Activated CD4-positive, alpha-beta T cell treated with anti-CD3 and anti-CD28 coated beads for 36 hours (primary cell): ENCODE results near the gene LRP1-AS. TPM values are rescaled to one million over a fixed set of nuclear protein-coding genes. Genes with fewer than 3 reads are reported as not detected.
A peak's percentile ranks its signal among the peaks of the same experiment; 100 is the strongest.

Experiments used
- ATAC-seq: fragments of 200-7000 bp; cut with Tn5 transposase; one replicate; pipeline ENCODE4 v1.10.0; 2021; ENCODE audit warnings: mild to moderate bottlenecking, moderate library complexity
- CTCF ChIA-PET: fragments of 350-600 bp; sonication (Branson Sonifier 250); formaldehyde crosslinking; loops from one replicate; lab custom pipeline; 2021; ENCODE audit warnings: antibody characterized with exemption; lab: Charles Lee
- POLR2A ChIA-PET: fragments of 350-600 bp; sonication (Branson Sonifier 250); formaldehyde crosslinking; loops from one replicate; lab custom pipeline; 2021; ENCODE audit warnings: antibody characterized with exemption, inconsistent platforms; lab: Charles Lee
- DNase-seq: peaks from one replicate; pipeline ENCODE4 v3.0.0-alpha.2; 2020
- H3K27ac Mint-ChIP-seq: one replicate; pipeline ENCODE4 v1.8.0; 2021; ENCODE audit warnings: mixed read lengths
- H3K27me3 Mint-ChIP-seq: one replicate; pipeline ENCODE4 v1.8.0; 2021; ENCODE audit warnings: mixed read lengths
- H3K36me3 Mint-ChIP-seq: one replicate; pipeline ENCODE4 v1.8.0; 2021; ENCODE audit warnings: low read depth, mixed read lengths
- H3K4me1 Mint-ChIP-seq: one replicate; pipeline ENCODE4 v1.8.0; 2021; ENCODE audit warnings: mixed read lengths
- H3K4me3 Mint-ChIP-seq: one replicate; pipeline ENCODE4 v1.8.0; 2021; ENCODE audit warnings: mild to moderate bottlenecking, moderate library complexity, mixed read lengths
- H3K9me3 Mint-ChIP-seq: one replicate; pipeline ENCODE4 v1.8.0; 2021; ENCODE audit warnings: low read depth, mixed read lengths
- intact Hi-C, 2 experiments: fragments of 100-400 bp; cut with DNase I in 1 of 2; cut with micrococcal nuclease in 1 of 2; formaldehyde crosslinking; loops; one replicate each; pipeline versions ENCODE4 v1.14.2 to v1.15.1; 2022 to 2024; cut with DNase I, micrococcal nuclease
- total RNA-seq, 2 experiments: library from RNA; stranded (reverse); gene quantifications; one replicate each; pipeline ENCODE4 v1.2.3, GENCODE V29; 2021

Gene LRP1-AS
- total RNA-seq, 2 experiments from 2014 or later = not detected

GRCh38 chr12:57138526-57139272, 8.7 kb downstream of the LRP1-AS start:
- no peaks in the 10 kb centered on the region for H3K36me3 Mint-ChIP-seq
- no peaks in the 10 kb centered on the region for H3K27me3 Mint-ChIP-seq
- H3K4me1 Mint-ChIP-seq = no peaks in the 10 kb centered on the region
- H3K9me3 Mint-ChIP-seq = no peaks in the 10 kb centered on the region
- CTCF ChIA-PET = no interaction called here
- DNase-seq (no peak), ATAC-seq (no peak)
- no peak overlapping the region for H3K4me3 Mint-ChIP-seq
- POLR2A ChIA-PET = no interaction called here
- intact Hi-C loops = no loop called here
- no peak overlapping the region for H3K27ac Mint-ChIP-seq

GRCh38 chr12:57135527-57136326, 11.7 kb downstream of the LRP1-AS start:
- no peak overlapping the region for H3K4me3 Mint-ChIP-seq
- ATAC-seq (no peak), DNase-seq (no peak)
- ChIA-PET CTCF (interaction anchor here (0.9 kb wide), 1 partner anchor 40 kb away, joined by 3 read pairs; no protein-coding TSS in a partner anchor), POLR2A (no interaction called here)
- H3K27me3 Mint-ChIP-seq = no peaks in the 10 kb centered on the region
- H3K4me1 Mint-ChIP-seq = peaks cover 3% of the 10 kb centered on the region
- H3K27ac Mint-ChIP-seq = no peak overlapping the region
- intact Hi-C loops = no loop called here
- H3K36me3 Mint-ChIP-seq = no peaks in the 10 kb centered on the region
- no peaks in the 10 kb centered on the region for H3K9me3 Mint-ChIP-seq

- Mint-ChIP-seq H3K9me3 (no peaks in the 10 kb centered on the region), H3K36me3 (no peaks in the 10 kb centered on the region), H3K4me3 (no peak overlapping the region), H3K27me3 (no peaks in the 10 kb centered on the region), H3K4me1 (peaks cover 9% of the 10 kb centered on the region), H3K27ac (no peak overlapping the region)
- ATAC-seq (no peak), DNase-seq (no peak)
- intact Hi-C loops = no loop called here
- POLR2A ChIA-PET = no interaction called here
- CTCF ChIA-PET = interaction anchor here (0.7 kb wide), 1 partner anchor 51 kb away, joined by 3 read pairs; no protein-coding TSS in a partner anchor
These were observed 12.5 kb downstream of the LRP1-AS start for GRCh38 chr12:57134949-57135348.

GRCh38 chr12:57133916-57134315, 13.5 kb downstream of the LRP1-AS start:
- ChIA-PET POLR2A (no interaction called here), CTCF (interaction anchor here (0.5 to 1.3 kb wide), 3 partner anchors 48 to 111 kb away, joined by 3 to 4 read pairs (median 4); no protein-coding TSS in a partner anchor)
- Mint-ChIP-seq H3K4me3 (no peak overlapping the region), H3K27ac (no peak overlapping the region), H3K36me3 (no peaks in the 10 kb centered on the region), H3K27me3 (no peaks in the 10 kb centered on the region), H3K4me1 (peaks cover 14% of the 10 kb centered on the region), H3K9me3 (no peaks in the 10 kb centered on the region)
- DNase-seq (no peak), ATAC-seq (no peak)
- intact Hi-C loops = no loop called here

- ATAC-seq = no peak
- Mint-ChIP-seq H3K4me3 (no peak overlapping the region), H3K36me3 (no peaks in the 10 kb centered on the region), H3K4me1 (peaks cover 15% of the 10 kb centered on the region), H3K9me3 (no peaks in the 10 kb centered on the region), H3K27me3 (no peaks in the 10 kb centered on the region), H3K27ac (no peak overlapping the region)
- intact Hi-C loops = no loop called here
- ChIA-PET CTCF (interaction anchor here (0.6 to 1.3 kb wide), 2 partner anchors 49 to 50 kb away, joined by 3 to 4 read pairs; no protein-coding TSS in a partner anchor), POLR2A (no interaction called here)
- DNase-seq = no peak
These were observed 14.3 kb downstream of the LRP1-AS start for GRCh38 chr12:57133013-57133569.

GRCh38 chr12:57131896-57132744, 15.3 kb downstream of the LRP1-AS start:
- H3K27me3 Mint-ChIP-seq = peaks cover under 1% of the 10 kb centered on the region
- ATAC-seq = no peak
- H3K9me3 Mint-ChIP-seq = no peaks in the 10 kb centered on the region
- no peaks in the 10 kb centered on the region for H3K36me3 Mint-ChIP-seq
- H3K4me1 Mint-ChIP-seq = peaks cover 19% of the 10 kb centered on the region
- intact Hi-C loops = no loop called here
- no peak overlapping the region for H3K27ac Mint-ChIP-seq
- ChIA-PET CTCF (interaction anchor here (0.6 to 1.0 kb wide), 6 partner anchors 9 to 143 kb away, joined by 3 to 5 read pairs (median 4); no protein-coding TSS in a partner anchor), POLR2A (no interaction called here)
- H3K4me3 Mint-ChIP-seq = no peak overlapping the region
- no peak for DNase-seq

- Mint-ChIP-seq H3K36me3 (no peaks in the 10 kb centered on the region), H3K4me3 (no peak overlapping the region), H3K9me3 (no peaks in the 10 kb centered on the region), H3K27ac (no peak overlapping the region), H3K4me1 (peaks cover 22% of the 10 kb centered on the region), H3K27me3 (peaks cover 2% of the 10 kb centered on the region)
- ATAC-seq (no peak), DNase-seq (no peak)
- CTCF ChIA-PET = interaction anchor here (0.6 to 2.4 kb wide), 5 partner anchors 19 to 91 kb away, joined by 3 to 9 read pairs (median 4); partner anchors contain the start of gene STAT6
- POLR2A ChIA-PET = no interaction called here
- intact Hi-C loops = no loop called here
These were observed 16.5 kb downstream of the LRP1-AS start for GRCh38 chr12:57130941-57131340.

- H3K27ac Mint-ChIP-seq = no peak overlapping the region
- peak overlapping the region; percentile 18 for H3K4me3 Mint-ChIP-seq
- no peaks in the 10 kb centered on the region for H3K9me3 Mint-ChIP-seq
- intact Hi-C loops = loop anchor here in 1 of 2 experiments (5.0 kb wide), 1 partner anchor 97 kb away; the partner anchor contains the start of gene SHMT2
- peaks cover 3% of the 10 kb centered on the region for H3K27me3 Mint-ChIP-seq
- DNase-seq (no peak), ATAC-seq (no peak)
- CTCF ChIA-PET = interaction anchor here (0.6 to 2.4 kb wide), 6 partner anchors 18 to 411 kb away, joined by 3 to 9 read pairs (median 4); partner anchors contain the start of gene STAT6
- H3K4me1 Mint-ChIP-seq = peaks cover 22% of the 10 kb centered on the region
- POLR2A ChIA-PET = no interaction called here
- no peaks in the 10 kb centered on the region for H3K36me3 Mint-ChIP-seq
These were observed 17.5 kb downstream of the LRP1-AS start for GRCh38 chr12:57129889-57130288.

GRCh38 chr12:57129321-57129842, 18.0 kb downstream of the LRP1-AS start:
- peaks cover 7% of the 10 kb centered on the region for H3K27me3 Mint-ChIP-seq
- DNase-seq = no peak
- no peak for ATAC-seq
- peak overlapping the region; percentile 18 for H3K4me3 Mint-ChIP-seq
- no peak overlapping the region for H3K27ac Mint-ChIP-seq
- peaks cover 25% of the 10 kb centered on the region for H3K4me1 Mint-ChIP-seq
- CTCF ChIA-PET = interaction anchor here (0.6 to 2.4 kb wide), 4 partner anchors 18 to 411 kb away, joined by 3 to 9 read pairs (median 4); partner anchors contain the start of gene STAT6
- no peaks in the 10 kb centered on the region for H3K36me3 Mint-ChIP-seq
- H3K9me3 Mint-ChIP-seq = no peaks in the 10 kb centered on the region
- intact Hi-C loops = loop anchor here in 1 of 2 experiments (5.0 kb wide), 1 partner anchor 98 kb away; the partner anchor contains the start of gene SHMT2
- POLR2A ChIA-PET = no interaction called here
